GM12873 (cell line): ENCODE data around the gene ZFP2.

Experiments used
- CTCF ChIP-seq: IDR thresholded peaks from 2 replicates; pipeline ENCODE4 v1.5.1; 2012; ENCODE audit warnings: low read depth, mild to moderate bottlenecking, moderate library complexity, low read length, control low read depth; ENCODE audit not compliant: insufficient read depth; ENCODE audit errors: missing control alignments

Gene ZFP2

GRCh38 chr5:178940569-178941360 lies 45.1 kb downstream of the ZFP2 start, which contains the start of gene ZNF454:
ZNF454 (plus strand) TSS chr5:178941198; CDS start chr5:178942792, 1,594 bp downstream.
- TF ChIP-seq CTCF = no peak

- TF ChIP-seq CTCF = no peak
Measured at GRCh38 chr5:178941361-178941760, 45.6 kb downstream of the ZFP2 start.

- no peak for TF ChIP-seq CTCF
Measured at GRCh38 chr5:178965465-178966055, 69.8 kb downstream of the ZFP2 start.

- TF ChIP-seq CTCF = no peak
Measured at GRCh38 chr5:178981381-178981780, 85.7 kb downstream of the ZFP2 start.
